GM13976 (cell line): ENCODE data around the gene UBE2G2.

ENCODE experiments used
- DNase-seq: peaks from one replicate; pipeline ENCODE4 v3.0.0; 2012; ENCODE audit warnings: low spot score
- CTCF ChIP-seq: IDR thresholded peaks from 2 replicates; pipeline ENCODE4 v1.5.1; 2012; ENCODE audit warnings: borderline replicate concordance, mild to moderate bottlenecking; ENCODE audit not compliant: insufficient read depth; ENCODE audit errors: extremely low read depth, missing control alignments, control extremely low read depth
- in situ Hi-C: fragments of 300-500 bp; cut with MboI; formaldehyde crosslinking; loops from one replicate; pipeline ENCODE4 v1.12.0; 2022; ENCODE audit warnings: low sequenced_read_pairs, mixed read lengths, inconsistent platforms; ENCODE audit not compliant: unreplicated experiment

The UBE2G2 gene

GRCh38 chr21:44757731-44758130 lies 43.9 kb downstream of the UBE2G2 start:
- no peak for TF ChIP-seq CTCF
- in situ Hi-C loops: no loop called here
- no peak for DNase-seq

DNA sequence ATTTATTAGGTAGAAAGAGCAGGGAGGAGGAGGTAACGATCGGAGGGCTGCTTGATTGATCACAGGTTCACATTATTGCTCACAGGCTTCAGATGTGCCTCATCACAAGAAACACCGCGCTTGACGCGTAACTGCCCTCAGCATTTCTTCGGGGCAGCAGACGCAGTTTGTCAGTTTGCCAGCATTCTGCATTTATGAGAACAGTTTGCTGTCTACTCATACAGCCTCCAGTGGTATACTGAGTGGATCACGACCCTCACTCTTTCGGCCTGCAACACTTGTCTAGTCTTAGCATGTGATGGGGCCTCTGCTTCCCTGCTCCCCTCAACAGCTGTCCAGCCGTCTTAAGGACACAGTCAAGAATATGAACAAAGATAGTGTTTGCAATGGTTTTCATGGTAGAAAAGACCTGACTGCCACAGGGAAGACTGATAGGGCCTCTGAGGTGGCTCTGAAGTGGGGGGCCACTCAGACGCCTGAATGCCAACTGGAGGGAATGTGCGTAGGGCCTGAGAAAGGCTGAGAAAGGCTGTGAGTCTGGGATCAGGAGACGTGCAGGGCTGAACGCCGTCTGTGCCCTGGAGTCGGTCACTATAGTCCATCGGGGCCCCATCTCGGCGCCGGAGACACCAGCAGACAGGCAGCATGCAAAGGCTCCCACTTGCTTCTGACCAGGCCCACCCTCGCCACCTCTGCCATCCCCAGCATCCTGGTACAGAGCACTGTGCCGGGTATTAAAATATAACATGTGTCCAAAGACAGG lies 45.0 kb downstream of the UBE2G2 start:
- DNase-seq: no peak
- no peak for TF ChIP-seq CTCF
- in situ Hi-C loops: no loop called here

GRCh38 chr21:44755227-44755626 lies 46.4 kb downstream of the UBE2G2 start:
- in situ Hi-C loops: no loop called here
- no peak for DNase-seq
- no peak for TF ChIP-seq CTCF

DNA sequence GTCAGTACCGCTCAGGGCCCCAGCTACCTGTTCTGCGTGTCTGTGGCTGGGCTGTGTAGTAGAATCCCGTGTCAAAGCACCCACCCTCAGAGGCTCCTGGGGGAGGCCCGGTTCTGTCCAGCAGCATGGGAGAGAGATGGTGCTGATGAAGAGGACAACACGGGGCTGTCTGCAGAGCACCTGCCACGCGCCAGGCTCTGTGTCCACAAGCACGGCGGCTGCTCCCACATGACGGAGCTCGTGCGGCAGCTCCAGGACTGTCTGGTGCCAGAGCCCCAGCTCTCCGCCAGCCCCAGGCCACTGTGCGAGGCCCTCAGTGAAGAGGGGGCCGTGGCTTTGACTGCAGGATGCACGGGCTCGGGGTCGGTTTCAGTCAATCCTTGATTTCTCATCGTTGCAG lies 48.3 kb downstream of the UBE2G2 start:
- no peak for TF ChIP-seq CTCF
- in situ Hi-C loops: no loop called here
- DNase-seq: no peak

GRCh38 chr21:44752671-44753235 lies 48.9 kb downstream of the UBE2G2 start:
- DNase-seq: no peak
- in situ Hi-C loops: no loop called here
- no peak for TF ChIP-seq CTCF

GRCh38 chr21:44751799-44752636 lies 49.6 kb downstream of the UBE2G2 start:
- in situ Hi-C loops: no loop called here
- TF ChIP-seq CTCF: no peak
- no peak for DNase-seq
